ENCODE data around the gene ANO6.

Gene ANO6

DNA sequence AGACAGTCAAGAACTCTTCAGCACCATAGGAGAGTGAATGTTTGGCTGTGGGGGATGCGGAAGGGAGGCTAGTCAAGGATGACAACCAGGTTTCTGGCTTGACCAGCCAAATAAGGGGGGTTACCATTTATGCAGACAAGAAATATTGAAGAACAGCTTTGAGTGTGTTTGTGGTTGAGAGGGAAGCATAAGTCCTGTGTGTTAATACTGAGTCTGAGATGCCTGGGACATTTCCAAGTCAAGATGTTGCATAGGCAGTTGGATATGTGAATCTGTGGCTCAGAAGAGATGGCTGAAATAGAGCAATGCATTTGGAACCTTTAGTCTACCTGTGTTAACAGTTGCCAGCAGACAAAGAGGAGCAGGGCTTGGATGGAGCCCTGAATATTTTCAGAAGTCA, 66.1 kb downstream of the ANO6 start:
- DNase-seq, result no peak

DNA sequence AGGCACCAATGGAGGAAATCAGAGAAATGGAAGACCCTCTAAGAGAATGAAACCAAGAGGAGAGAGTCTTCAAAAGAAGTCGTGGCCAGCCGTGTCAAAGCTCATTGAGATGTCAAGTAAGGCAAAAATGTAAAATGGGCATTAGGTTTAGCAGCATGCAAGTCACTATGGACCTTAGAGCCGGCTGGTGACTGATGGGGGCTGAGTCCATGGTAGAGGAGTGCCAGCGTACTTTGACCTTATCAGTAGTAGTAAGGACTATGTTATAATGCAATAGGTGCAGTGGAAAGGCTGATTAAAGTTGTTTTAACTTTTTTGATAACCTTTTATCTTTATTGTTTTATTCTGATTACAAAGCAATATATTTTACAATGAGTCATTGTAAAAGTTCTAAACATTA, 66.5 kb downstream of the ANO6 start:
- DNase-seq, result no peak

DNA sequence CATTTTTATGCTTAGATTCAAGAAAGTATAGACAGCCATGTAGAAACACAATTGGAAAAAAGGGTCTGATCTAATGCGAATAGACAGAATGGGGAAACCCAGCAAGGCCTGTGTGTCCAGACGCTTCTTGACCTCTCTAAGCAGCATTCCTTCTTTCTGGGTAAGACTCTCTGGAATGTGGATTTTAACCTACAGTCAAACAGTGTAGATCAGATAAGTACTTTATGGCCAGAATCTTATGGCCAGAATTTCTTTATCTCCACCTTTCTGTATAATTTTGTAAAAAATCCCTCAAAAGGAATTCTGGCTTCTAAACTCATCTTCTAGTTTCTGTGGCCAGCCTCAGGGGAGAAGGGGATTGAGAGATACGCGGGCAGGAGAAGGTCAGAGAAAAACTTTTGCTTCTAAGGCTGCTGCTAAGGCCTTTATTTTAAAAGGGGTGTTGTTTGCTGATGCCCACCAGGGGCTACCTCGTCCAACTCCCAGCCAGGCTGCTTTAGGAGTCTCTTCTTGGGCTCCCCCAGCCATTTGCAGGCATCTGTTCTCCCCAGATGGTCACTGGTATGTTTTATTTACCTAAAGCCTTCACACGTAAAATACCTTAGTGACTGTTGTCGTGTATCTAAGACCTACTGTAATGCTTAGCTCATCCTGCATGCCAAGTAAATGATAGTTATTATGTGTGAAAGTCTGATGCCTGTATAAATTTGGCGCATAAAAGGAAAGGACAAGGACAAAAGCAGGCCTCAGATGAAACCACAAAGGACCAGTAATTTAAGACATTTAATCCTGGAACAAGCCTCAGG, 68.4 kb downstream of the ANO6 start:
- no peak for DNase-seq

DNA sequence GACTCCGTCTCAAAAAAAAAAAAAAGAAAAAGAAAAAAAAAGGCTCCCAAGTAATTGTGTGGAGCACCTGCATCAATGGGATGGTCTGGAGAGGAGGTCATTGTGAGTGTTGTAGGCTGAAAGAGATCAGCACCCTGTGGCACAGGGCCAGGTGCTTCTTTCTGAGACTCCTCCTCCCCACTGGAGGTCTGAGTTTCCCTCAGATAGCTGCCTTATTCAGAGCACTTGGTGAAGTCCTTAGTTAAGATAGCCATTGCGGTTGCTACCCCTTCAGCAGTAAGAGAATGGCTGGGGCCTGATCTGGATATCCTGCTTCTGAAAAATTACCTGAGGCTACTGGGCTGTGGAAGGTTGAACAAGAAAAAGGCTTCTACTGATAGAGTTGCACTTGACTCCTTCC, 69.8 kb downstream of the ANO6 start:
- DNase-seq, result no peak

DNA sequence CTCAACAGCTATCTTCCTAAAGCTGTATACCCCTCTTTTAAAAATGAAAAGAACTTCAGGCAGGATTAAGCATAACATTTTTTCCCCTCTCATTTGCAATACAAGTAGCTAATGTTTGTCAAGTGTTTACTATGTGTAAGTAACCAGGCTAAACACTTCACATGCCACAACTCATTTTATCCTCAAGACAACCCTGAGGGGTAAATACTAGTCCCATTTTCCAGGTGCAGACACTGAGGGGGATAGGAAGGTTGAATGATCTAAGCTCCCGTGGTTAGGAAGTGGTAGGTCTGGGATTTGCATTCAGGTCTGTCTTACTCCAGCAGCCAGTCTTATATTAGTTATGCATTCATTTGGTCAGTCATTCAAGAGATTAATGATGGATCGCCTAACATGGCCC, 70.7 kb downstream of the ANO6 start:
- DNase-seq, result no peak

DNA sequence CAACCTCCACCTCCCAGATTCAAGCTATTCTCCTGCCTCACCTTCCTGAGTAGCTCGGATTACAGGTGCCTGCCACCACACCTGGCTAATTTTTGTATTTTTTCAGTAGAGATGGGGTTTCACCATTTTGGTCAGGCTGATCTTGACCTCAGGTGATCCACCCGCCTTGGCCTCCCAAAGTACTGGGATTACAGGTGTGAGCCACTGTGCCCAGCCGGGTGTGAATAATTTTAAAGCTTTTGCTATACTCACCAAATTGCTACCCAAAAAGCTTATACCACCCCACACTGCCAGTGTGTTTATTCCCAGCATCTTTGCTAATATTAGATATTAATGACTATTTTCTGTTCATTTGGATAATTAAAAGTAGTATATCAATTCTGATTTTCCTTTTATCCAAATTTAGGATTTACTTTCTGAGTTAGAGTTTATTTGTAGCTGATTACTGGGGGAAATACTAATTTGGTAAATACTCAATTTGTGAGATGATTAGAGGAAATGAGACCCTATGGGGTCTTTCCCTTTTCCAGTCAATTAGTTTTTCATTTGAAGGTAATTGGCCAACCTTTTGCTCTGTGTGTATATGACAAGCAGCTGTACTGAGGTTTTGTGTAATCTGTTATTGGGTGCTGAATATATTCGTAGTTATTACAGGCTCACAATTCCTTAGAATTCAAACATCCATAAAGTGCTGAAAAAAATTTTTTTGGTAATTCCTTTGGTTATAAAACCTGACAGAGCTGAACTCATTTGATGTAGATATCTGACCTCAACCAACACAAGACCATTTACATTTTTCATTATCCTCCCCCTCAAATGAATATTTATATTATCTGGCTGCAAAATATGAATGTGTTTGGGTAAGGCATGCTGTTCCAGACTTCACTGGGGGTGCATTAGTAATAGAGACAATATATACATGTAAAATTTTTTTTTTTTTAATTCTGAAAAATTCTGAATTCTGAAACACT, 73.6 kb downstream of the ANO6 start:
- DNase-seq, result no peak

DNA sequence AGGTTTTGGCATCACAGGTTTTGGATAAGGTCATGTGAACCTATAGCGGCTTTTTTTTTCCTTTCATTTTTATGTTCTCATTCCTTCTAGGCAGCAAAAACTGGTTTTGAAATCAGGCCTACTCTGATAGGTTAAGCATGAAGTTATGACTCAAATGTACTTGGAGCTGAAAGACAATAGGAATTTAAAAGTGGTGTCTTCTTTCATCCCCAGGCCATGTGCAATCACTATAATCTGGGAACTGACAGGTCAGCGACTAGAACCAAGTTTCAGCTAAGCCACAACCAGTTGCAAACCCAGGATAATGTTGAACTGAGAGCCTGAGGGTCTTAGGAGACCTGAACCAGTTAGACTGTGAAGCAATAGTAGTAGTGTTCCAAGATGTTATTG, 74.3 kb downstream of the ANO6 start:
- no peak for DNase-seq

DNA sequence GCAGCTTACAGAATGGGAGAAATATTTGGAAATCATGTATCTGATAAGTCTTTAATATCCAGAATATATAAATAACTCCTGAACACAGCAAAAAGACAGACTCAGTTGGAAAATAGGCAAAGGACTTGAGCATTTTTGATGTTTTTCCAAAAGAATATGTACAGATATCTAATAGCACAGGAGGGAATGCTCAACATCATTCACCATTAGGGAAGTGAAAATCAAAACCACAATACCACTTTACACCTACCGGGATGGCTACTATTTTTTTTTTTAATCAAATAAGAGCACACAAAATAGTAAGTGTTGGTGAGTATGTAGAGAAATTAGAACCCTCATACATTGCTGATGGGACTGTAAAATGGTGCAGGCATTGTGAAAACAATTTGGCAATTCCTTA, 75.6 kb downstream of the ANO6 start:
- DNase-seq, result no peak

DNA sequence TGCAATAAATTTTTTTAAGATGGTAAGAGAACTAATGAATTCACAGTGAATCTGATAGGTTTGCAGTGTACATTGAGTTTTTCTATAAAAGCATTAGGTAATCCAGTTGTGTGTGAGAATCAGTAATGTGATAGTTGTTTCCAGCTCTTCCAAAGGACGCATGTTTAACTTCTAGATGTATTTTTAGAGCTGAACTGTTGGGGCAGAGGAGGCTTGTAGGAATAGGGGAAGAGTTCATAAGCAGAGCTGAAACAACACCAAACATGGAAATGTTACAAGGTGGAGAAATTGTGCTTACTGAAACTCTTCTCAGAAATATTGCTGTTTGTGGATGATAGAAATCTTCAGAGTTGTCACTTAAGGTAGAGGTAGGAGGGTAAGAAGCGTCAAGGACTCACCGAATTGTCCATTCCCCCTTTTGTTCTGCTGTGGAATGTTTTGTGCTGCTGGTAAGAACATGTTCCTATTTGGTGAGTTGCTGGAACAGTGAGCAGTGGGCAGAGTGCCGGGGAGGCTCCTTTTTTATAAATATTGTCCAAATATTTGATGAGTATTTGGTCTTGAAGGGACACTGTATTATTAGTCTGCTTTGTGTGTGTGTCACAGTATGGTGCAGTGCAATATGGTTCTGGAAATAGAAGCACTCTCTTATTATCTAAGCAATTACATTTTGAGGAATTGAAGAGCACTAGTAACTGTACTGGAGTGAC, 76.7 kb downstream of the ANO6 start:
- no peak for DNase-seq

DNA sequence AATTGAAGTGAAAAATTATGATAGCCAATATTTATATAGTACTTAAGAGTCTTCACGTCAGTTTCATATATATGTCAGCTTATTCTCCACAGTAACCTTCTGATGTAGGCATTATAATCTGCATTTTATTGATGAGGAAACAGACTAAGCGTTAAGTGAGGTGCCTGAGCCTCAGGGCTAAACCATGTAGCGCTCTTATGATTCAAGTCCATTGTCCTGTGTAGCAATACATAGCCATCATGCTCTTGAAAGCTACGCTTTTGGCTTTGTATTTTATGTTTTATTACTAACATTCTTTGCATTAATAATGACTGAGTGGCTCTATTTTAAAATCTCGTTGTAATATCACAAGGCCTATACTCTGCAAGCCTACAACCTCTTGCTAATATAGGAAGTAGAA, 79.0 kb downstream of the ANO6 start:
- no peak for DNase-seq

DNA sequence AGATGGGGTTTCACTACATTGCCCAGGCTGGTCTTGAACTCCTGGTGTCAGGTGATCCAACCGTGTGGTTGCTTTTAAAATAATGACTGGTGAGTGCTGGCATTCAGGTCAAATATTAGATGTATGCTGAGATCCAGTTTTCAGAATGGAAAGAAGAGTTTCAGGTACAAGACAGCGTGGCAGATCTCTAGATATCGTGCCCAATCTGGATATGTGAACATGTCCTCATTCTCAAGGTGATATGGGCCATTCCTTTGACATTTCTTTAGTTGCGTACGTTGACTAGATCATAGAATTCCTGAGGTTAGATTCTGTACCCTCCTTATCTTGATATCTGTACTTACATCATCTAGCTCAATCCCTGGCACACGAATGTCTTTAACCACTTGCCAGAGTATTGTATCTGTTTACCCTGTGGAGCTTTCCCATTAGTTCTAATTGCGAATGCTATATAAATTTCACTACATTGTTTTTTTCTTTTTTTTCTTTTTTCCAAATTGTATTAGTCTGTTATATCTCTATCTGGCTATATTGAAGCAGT, 80.2 kb downstream of the ANO6 start:
- no peak for DNase-seq

DNA sequence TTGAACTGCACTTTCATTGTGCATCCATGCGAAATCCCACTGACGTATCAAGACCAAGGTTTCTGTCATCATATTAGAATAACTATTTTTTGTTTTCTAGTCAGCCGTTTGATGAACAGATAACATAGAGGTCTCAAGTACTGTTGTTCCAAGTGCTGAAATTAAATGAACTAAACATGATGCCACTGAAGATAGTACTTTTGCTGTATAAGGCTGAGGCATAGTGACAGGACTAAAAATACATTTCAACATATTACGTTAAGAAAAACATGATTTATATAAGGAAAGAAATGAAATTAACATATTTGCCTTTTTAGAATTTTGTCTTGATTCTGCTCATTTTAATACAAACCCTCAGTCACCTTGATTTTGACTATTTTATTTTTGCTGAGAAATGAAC, 82.2 kb downstream of the ANO6 start:
- no peak for DNase-seq

DNA sequence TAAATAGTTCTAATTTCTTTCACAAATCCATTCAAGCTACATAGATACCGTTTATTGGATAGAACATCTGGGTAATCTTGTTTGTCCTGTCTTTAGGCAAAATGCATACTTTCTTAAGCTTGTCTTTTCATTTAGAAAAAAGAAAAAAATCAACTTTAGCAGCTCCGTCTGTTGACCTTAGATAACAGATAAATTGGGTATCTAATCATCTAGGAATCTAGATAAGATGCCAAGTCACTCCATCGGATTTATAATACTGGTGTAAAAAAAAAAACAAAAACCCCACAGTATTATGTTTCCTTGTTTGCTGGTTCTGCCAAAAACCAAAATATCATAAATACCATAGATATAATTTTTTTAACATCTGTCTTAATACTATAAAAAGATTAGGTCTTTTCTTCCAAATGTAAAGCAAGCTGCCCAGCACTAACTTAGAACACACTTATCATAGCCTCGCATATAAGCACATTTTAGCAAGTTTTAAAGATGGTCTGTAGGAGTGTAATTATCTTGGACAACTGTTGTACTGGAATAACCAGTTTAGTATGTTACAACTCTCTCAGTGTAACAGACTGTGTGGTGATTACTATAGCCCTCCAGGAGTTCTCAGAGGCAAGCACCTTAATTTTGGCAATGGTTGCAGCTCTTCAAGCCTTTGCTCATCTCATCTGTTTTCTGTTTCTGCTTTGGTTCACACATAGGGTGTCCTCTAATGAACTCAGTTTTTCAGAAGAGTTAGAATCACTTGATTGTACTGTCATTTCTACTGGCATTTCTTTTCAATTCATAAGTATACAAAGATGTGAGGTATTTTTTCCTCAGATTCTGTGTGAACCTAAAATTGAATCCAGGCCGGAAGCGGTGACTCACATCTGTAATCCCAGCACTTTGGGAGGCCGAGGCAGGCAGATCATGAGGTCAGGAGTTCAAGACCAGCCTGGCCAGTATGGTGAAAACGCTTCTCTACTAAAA, 83.1 kb downstream of the ANO6 start:
- no peak for DNase-seq

DNA sequence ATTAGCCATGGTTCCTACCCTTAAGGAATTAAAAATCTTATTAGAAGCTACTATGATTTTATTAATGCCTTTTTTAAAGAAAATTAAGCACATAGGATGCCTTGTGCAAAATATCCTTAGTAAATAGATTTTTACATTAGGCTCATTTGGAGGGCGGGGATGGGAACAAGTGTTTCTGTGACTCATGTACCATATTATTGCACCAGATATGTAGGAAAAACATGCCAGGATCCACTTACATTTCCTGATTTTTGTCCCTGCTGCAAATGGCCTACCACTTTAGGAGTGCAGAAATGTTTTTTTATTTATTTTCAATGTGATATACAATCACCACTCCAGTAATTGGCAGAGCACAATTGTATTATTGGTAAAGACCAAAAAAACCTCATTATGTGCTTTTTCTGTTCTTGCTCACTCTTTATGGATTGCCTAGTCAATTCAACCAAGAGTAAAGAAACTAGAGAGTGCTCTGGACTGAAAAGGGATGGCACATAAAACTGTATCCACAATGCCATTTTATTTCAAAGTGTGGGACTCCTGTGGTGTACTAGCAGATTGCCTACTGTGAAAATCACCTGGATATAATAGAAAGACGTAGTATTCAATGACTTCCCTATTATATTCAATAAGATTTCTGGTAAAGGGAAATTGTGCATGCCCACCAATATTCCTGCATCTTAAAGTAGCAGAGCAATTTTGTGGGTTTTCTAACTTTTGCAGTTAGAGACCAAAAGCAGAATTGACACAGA, 86.9 kb downstream of the ANO6 start:
- no peak for DNase-seq

DNA sequence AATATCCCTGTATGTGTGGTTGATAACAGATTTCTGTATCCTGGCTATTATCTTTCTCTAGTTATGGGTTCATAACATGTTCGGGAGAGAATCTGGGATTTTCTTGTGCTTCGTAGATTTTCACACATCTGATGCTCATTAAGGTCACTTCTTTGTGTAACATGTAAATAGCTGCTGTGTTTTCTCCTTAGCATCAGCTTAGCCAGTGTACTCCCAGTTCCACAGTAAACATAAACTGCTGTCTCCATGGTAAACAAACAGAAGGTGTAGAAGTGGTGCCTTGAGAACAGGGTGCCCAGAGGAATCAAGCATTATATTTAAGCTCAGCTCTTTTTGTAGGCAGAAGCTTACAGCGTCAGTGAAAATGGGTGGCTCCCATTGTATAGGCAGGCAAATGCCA, 88.0 kb downstream of the ANO6 start:
- no peak for DNase-seq

DNA sequence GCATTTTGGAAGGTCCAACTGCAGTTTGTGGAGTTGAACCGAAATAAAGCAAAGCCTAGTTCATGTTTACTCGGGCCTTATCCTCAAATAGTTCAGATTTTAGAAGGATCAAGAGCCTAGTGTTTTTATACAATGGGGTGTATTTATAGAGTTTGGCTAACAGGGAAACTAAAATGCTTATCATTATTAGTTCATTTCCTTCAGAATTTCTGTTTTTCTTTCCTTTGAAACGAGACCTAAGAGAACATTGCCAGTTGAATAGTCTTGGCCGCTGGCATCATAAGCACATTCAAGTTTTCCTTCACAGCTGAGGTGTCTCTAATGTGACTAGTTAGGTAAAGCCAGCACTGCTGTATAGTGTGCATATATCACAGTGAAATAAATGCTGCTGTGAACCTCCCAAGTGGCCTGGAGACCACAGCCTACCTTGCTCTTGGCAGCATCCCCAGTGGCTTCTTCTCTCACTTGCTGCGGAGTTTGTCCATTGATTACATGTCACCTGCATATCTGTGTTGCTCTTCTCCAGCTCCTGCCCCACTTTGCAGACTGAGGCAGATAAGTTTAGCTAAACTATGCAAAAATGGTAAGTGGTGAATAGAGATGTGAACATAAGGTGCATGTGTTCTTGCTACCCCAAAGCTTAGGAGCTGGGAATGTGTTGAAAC, 88.8 kb downstream of the ANO6 start:
- no peak for DNase-seq

DNA sequence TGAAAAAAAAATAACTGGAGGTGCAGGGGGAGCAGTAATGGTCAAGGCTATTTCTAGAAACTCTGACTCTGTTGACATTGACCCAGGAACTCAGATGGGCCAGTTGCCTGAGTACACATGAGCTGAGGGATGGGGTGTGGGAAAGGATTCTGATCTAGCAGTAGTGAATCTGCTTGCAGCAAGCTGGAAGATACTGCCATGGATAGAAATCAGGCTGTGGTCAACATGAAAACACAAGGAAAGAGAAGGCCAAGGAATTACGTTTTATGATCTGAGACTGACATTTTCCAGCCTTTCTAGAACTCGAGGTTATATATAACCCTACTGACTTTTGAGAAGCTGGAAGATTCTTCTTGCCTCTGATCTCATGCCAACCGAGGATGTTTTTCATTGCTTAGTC, 90.0 kb downstream of the ANO6 start:
- DNase-seq, result no peak

DNA sequence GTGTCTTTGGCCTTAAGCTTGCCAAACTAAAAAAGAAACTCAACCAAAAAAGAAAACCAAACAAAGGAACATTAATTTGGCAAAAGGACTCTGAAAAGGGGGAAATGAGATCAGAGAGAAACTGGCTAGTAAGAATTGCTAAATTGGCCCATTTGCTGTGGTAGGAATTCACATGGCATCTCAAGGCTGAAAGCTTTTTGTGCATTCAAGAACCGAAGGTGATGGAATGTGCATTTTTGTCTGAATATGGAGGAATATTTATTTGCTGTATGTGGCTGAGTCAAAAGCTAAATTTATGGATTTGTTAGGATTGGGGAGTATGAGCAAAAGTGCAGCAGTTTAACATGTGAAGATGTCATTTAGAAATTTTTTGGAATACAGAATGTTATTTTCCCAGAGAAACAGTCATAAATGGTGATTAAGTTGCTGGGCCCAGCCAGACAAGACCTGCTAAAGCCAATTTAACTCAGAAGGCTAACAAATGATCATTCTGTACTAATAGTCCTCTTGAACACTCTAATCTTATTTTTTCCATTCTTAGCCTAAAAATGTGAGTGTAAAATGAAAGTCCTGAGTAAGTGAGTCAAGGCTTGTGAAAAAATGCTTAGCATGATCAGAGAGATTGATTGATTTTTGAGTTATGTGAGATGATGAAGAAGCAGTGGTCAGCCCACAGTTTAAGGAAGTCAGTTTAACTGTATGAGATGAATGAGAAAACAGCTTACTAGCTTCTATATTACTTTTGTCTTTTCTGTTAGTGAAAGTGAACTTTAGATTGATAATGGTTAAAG, 94.1 kb downstream of the ANO6 start:
- no peak for DNase-seq

DNA sequence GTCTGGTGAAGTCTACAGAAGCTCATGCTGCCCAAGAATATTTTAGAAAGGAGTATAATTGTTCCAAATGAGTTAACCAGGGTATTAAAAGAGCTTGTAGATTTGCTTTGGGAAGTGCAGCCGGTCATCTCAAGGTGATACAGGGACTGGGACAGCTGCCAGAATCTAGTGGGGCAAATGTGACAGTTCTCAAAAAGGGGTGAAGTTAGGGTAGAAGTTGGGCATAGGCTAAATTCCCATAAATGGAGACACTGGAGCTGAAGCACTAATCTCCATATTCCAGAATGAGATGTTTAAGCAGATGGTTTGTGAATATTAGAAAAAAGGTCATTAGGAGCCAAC, 94.7 kb downstream of the ANO6 start:
- no peak for DNase-seq

DNA sequence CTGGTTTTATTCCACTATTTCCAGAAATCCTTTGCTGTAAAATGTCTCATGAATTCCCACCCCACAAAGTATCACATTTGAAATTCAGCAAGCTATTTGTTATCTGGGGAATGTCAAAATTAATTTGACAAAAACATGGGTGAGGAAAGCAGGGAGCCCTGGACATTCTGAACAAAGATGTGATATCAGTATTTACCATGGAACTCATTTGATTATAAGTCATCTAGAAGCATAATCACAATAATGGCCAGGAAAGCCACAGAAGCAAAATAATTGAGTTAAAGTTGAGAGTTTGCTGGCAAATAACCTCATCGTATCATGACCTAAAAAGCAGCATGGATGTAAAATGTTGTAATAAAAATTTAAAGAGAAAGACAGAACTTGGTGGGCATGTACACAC, 96.1 kb downstream of the ANO6 start:
- DNase-seq, result no peak
